Stomach smooth muscle (tissue), 2 donors: ENCODE results near the gene RGS3.
A peak's percentile ranks its signal among the peaks of the same experiment; 100 is the strongest.
"Not testable (repeated sequence)": the region's sequence is repeated elsewhere in the genome, so short reads cannot be mapped to it uniquely, and the experiment has no call there.

ENCODE experiments used
- H3K27ac ChIP-seq: one replicate; pipeline ENCODE4 v1.7.0; 2013; ENCODE audit warnings: mild to moderate bottlenecking, low read length, inconsistent platforms
- H3K27me3 ChIP-seq, 2 donors: one replicate each; pipeline ENCODE4 v1.7.0; 2013; ENCODE audit warnings: low read length in 2 of 2; ENCODE audit not compliant: insufficient read depth in 2 of 2, control insufficient read depth in 1 of 2
- H3K36me3 ChIP-seq, 2 donors: one replicate each; pipeline ENCODE4 v1.7.0; 2013; ENCODE audit warnings: low read length in 2 of 2; ENCODE audit not compliant: control insufficient read depth in 2 of 2, insufficient read depth in 2 of 2
- H3K4me1 ChIP-seq: one replicate; pipeline ENCODE4 v1.7.0; 2013; ENCODE audit warnings: low read length; ENCODE audit not compliant: control insufficient read depth, insufficient read depth
- H3K4me3 ChIP-seq, 2 donors: one replicate each; pipeline ENCODE4 v1.7.0; 2013; ENCODE audit warnings: low read length in 2 of 2
- H3K9ac ChIP-seq, 2 donors: one replicate each; pipeline ENCODE4 v1.7.0; 2013; ENCODE audit warnings: low read length in 2 of 2, mild to moderate bottlenecking in 1 of 2
- H3K9me3 ChIP-seq, 2 donors: one replicate each; pipeline ENCODE4 v1.7.0; 2013; ENCODE audit warnings: low read length in 2 of 2; ENCODE audit not compliant: control insufficient read depth in 2 of 2
- donor health status: healthy.
- donor health status: Pancreatic carcinoma.

Gene RGS3

GRCh38 chr9:113437716-113438115 lies 25.8 kb upstream of the RGS3 start:
- not testable (repeated sequence) for H3K36me3 ChIP-seq

GRCh38 chr9:113444736-113445135 lies 18.8 kb upstream of the RGS3 start:
- no peaks in the 10 kb centered on the region for H3K9me3 ChIP-seq
- no peaks in the 10 kb centered on the region for H3K36me3 ChIP-seq
- H3K4me3 ChIP-seq, result no peak overlapping the region
- H3K9ac ChIP-seq, result no peak overlapping the region
- H3K27ac ChIP-seq, result no peak overlapping the region
- no peaks in the 10 kb centered on the region for H3K27me3 ChIP-seq
- no peaks in the 10 kb centered on the region for H3K4me1 ChIP-seq

More at GRCh38 chr9:113437716-113438115, 25.8 kb upstream of the RGS3 start:
- H3K4me3 ChIP-seq, H3K27ac ChIP-seq, H3K9me3 ChIP-seq, H3K27me3 ChIP-seq, H3K9ac ChIP-seq, H3K4me1 ChIP-seq: not testable (repeated sequence)

- Histone ChIP-seq H3K4me1 (peaks cover 6% of the 10 kb centered on the region), H3K36me3 (no peaks in the 10 kb centered on the region), H3K4me3 (no peak overlapping the region), H3K27me3 (no peaks in the 10 kb centered on the region), H3K9me3 (no peaks in the 10 kb centered on the region), H3K27ac (no peak overlapping the region), H3K9ac (no peak overlapping the region)
Measured at GRCh38 chr9:113446323-113446740, 17.2 kb upstream of the RGS3 start.

- H3K27ac ChIP-seq, result no peak overlapping the region
- no peak overlapping the region for H3K9ac ChIP-seq
- no peak overlapping the region for H3K4me3 ChIP-seq
- H3K9me3 ChIP-seq, result no peaks in the 10 kb centered on the region
- H3K4me1 ChIP-seq, result peaks cover 8% of the 10 kb centered on the region
- H3K27me3 ChIP-seq, result no peaks in the 10 kb centered on the region
- no peaks in the 10 kb centered on the region for H3K36me3 ChIP-seq
Measured at GRCh38 chr9:113449376-113449775, 14.2 kb upstream of the RGS3 start.

GRCh38 chr9:113452113-113452605 lies 11.4 kb upstream of the RGS3 start:
- H3K27me3 ChIP-seq, result no peaks in the 10 kb centered on the region

GRCh38 chr9:113454914-113455761 lies 8.4 kb upstream of the RGS3 start:
- no peak overlapping the region for H3K4me3 ChIP-seq
- H3K9ac ChIP-seq, result peak overlapping the region; percentile 43 to 45
- no peaks in the 10 kb centered on the region for H3K9me3 ChIP-seq
- no peaks in the 10 kb centered on the region for H3K27me3 ChIP-seq
- H3K36me3 ChIP-seq, result no peaks in the 10 kb centered on the region
- H3K4me1 ChIP-seq, result peaks cover 23% of the 10 kb centered on the region
- peak overlapping the region; percentile 91 for H3K27ac ChIP-seq

More at GRCh38 chr9:113452113-113452605, 11.4 kb upstream of the RGS3 start:
- Histone ChIP-seq H3K4me3 (no peak overlapping the region), H3K27ac (no peak overlapping the region), H3K4me1 (peaks cover 24% of the 10 kb centered on the region), H3K9me3 (no peaks in the 10 kb centered on the region), H3K9ac (no peak overlapping the region), H3K36me3 (no peaks in the 10 kb centered on the region)

- no peaks in the 10 kb centered on the region for H3K9me3 ChIP-seq
- no peak overlapping the region for H3K9ac ChIP-seq
- no peak overlapping the region for H3K4me3 ChIP-seq
- peak overlapping the region; percentile 91 for H3K27ac ChIP-seq
- peaks cover 18% of the 10 kb centered on the region for H3K4me1 ChIP-seq
- H3K36me3 ChIP-seq, result no peaks in the 10 kb centered on the region
- H3K27me3 ChIP-seq, result no peaks in the 10 kb centered on the region
Measured at GRCh38 chr9:113456235-113456634, 7.3 kb upstream of the RGS3 start.

- H3K27ac ChIP-seq, result no peak overlapping the region
- no peak overlapping the region for H3K4me3 ChIP-seq
- peaks cover 26% of the 10 kb centered on the region for H3K4me1 ChIP-seq
- H3K9me3 ChIP-seq, result no peaks in the 10 kb centered on the region
- no peaks in the 10 kb centered on the region for H3K36me3 ChIP-seq
- H3K27me3 ChIP-seq, result no peaks in the 10 kb centered on the region
- no peak overlapping the region for H3K9ac ChIP-seq
Measured at GRCh38 chr9:113461285-113461684, 2.2 kb upstream of the RGS3 start.

GRCh38 chr9:113461943-113462342 lies 1.6 kb upstream of the RGS3 start:
- Histone ChIP-seq H3K27ac (no peak overlapping the region), H3K9me3 (no peaks in the 10 kb centered on the region), H3K36me3 (no peaks in the 10 kb centered on the region), H3K4me1 (peaks cover 21% of the 10 kb centered on the region), H3K27me3 (no peaks in the 10 kb centered on the region), H3K4me3 (no peak overlapping the region), H3K9ac (no peak overlapping the region)

- Histone ChIP-seq H3K9me3 (no peaks in the 10 kb centered on the region), H3K27ac (no peak overlapping the region), H3K36me3 (no peaks in the 10 kb centered on the region), H3K9ac (no peak overlapping the region), H3K4me1 (peaks cover 21% of the 10 kb centered on the region), H3K4me3 (peak overlapping the region; percentile 79 to 84), H3K27me3 (no peaks in the 10 kb centered on the region)
Measured at GRCh38 chr9:113462781-113463286, 693 bp upstream of the RGS3 start.

- Histone ChIP-seq H3K4me3 (peak overlapping the region; percentile 79 to 84), H3K27ac (peak overlapping the region; percentile 69), H3K4me1 (peaks cover 27% of the 10 kb centered on the region), H3K36me3 (no peaks in the 10 kb centered on the region), H3K9ac (peak overlapping the region; percentile 65 to 76), H3K9me3 (no peaks in the 10 kb centered on the region), H3K27me3 (no peaks in the 10 kb centered on the region)
Measured at GRCh38 chr9:113464286-113464660, 746 bp downstream of the RGS3 start.
